Fibroblast of lung (primary cell): ENCODE results near the gene DLG5. TPM values are rescaled to one million over a fixed set of nuclear protein-coding genes. Genes with fewer than 3 reads are reported as not detected.

Experiments used
- DNase-seq, 2 donors: peaks; one replicate each; pipeline versions ENCODE4 v3.0.0 to v3.0.0-alpha.2; 2010; ENCODE audit warnings: low read depth in 2 of 2
- H2AFZ ChIP-seq: 2 replicates; pipeline ENCODE4 v1.5.1; 2012; ENCODE audit warnings: low read length, control low read depth, inconsistent platforms
- H3K27ac ChIP-seq: 2 replicates; pipeline ENCODE4 v1.5.1; 2011; ENCODE audit warnings: low read length, control low read depth; ENCODE audit not compliant: insufficient read depth
- H3K27me3 ChIP-seq: 2 replicates; pipeline ENCODE4 v1.5.1; 2011; ENCODE audit warnings: mild to moderate bottlenecking, low read length; ENCODE audit not compliant: control insufficient read depth, insufficient read depth
- H3K36me3 ChIP-seq: 2 replicates; pipeline ENCODE4 v1.5.1; 2011; ENCODE audit warnings: low read length; ENCODE audit not compliant: control insufficient read depth, insufficient read depth
- H3K4me1 ChIP-seq: 2 replicates; pipeline ENCODE4 v1.5.1; 2011; ENCODE audit warnings: low read length; ENCODE audit not compliant: control insufficient read depth, insufficient read depth; ENCODE audit errors: extremely low read depth
- H3K4me2 ChIP-seq: 2 replicates; pipeline ENCODE4 v1.5.1; 2011; ENCODE audit warnings: low read length, control low read depth; ENCODE audit not compliant: insufficient read depth; ENCODE audit errors: extremely low read depth
- H3K4me3 ChIP-seq, 4 experiments: fragments of 200-600 bp in 1 of 4; sonication (generic) in 1 of 4; replicated peaks in 1 of 4; 2 replicates each; pipeline ENCODE4 v1.5.1; 2011 to 2016; ENCODE audit warnings: low read length in 4 of 4, low read depth in 3 of 4, mild to moderate bottlenecking in 3 of 4, control low read depth in 2 of 4, inconsistent platforms in 1 of 4, mixed read lengths in 1 of 4; ENCODE audit not compliant: insufficient read depth in 1 of 4; ENCODE audit errors: control extremely low read depth in 1 of 4
- H3K79me2 ChIP-seq: 2 replicates; pipeline ENCODE4 v1.5.1; 2012; ENCODE audit warnings: mild to moderate bottlenecking, low read length, inconsistent platforms; ENCODE audit not compliant: control insufficient read depth, insufficient read depth
- H3K9ac ChIP-seq: 2 replicates; pipeline ENCODE4 v1.5.1; 2011; ENCODE audit warnings: mild to moderate bottlenecking, low read length, control low read depth; ENCODE audit not compliant: insufficient read depth
- H3K9me3 ChIP-seq: 2 replicates; pipeline ENCODE4 v1.5.1; 2012; ENCODE audit warnings: low read depth, low read length; ENCODE audit not compliant: control insufficient read depth, insufficient read depth
- H4K20me1 ChIP-seq: 2 replicates; pipeline ENCODE4 v1.5.1; 2011; ENCODE audit warnings: low read length; ENCODE audit not compliant: control insufficient read depth, insufficient read depth; ENCODE audit errors: extremely low read depth
- CTCF ChIP-seq, 2 donors: IDR thresholded peaks in 1 of 2; conservative IDR thresholded peaks in 1 of 2; 1 replicate in 1 of 2; 2 replicates in 1 of 2; pipeline ENCODE4 v1.5.1; 2011 to 2012; ENCODE audit warnings: low read length in 2 of 2, control low read depth in 1 of 2, inconsistent platforms in 1 of 2, low read depth in 1 of 2, mild to moderate bottlenecking in 1 of 2
- EZH2 ChIP-seq: IDR thresholded peaks from 2 replicates; pipeline ENCODE4 v1.5.1; 2012; ENCODE audit warnings: low read length, control low read depth, mild to moderate bottlenecking; ENCODE audit errors: missing control alignments
- polyA plus RNA-seq, 2 donors: library from polyadenylated mRNA; depleted of rRNA in 1 of 2; stranded (reverse) in 1 of 2; unstranded in 1 of 2; fragments of >200 nt; gene quantifications; 2 replicates each; pipeline ENCODE4 v1.2.1, GENCODE V29; 2011 to 2012; ENCODE audit warnings: missing spikeins in 1 of 2
- total RNA-seq: library from RNA; depleted of rRNA; stranded (reverse); fragments of >200 nt; gene quantifications from 2 replicates; pipeline ENCODE4 v1.2.1, GENCODE V29; 2014

Gene DLG5
- total and polyA plus RNA-seq, 2 donors (not counting 1 experiment from before 2014, with no cell fraction given) = 15.3 to 40.8 TPM

GRCh38 chr10:77833225-77833624, 93.3 kb downstream of the DLG5 start:
- H3K27ac ChIP-seq = no peak overlapping the region
- peaks cover 6% of the 10 kb centered on the region for H3K4me1 ChIP-seq
- TF ChIP-seq EZH2 (no peak), CTCF (conservative IDR thresholded peaks at IDR 0.05 in 1 of 2, IDR thresholded peaks at IDR 0.05 in 1 of 2; ENCODE audit: low read depth in 1 of 2, low read length in 2 of 2) (no peak)
- no peaks in the 10 kb centered on the region for H3K27me3 ChIP-seq
- no peak overlapping the region for H3K9ac ChIP-seq
- H4K20me1 ChIP-seq = no peaks in the 10 kb centered on the region
- no peak overlapping the region for H2AFZ ChIP-seq
- no peak overlapping the region for H3K4me2 ChIP-seq
- no peak overlapping the region for H3K4me3 ChIP-seq
- no peaks in the 10 kb centered on the region for H3K79me2 ChIP-seq
- H3K36me3 ChIP-seq = peaks cover 22% of the 10 kb centered on the region
- H3K9me3 ChIP-seq = no peaks in the 10 kb centered on the region
- DNase-seq = no peak

- H3K27ac ChIP-seq = no peak overlapping the region
- no peaks in the 10 kb centered on the region for H3K9me3 ChIP-seq
- H4K20me1 ChIP-seq = no peaks in the 10 kb centered on the region
- peaks cover 6% of the 10 kb centered on the region for H3K4me1 ChIP-seq
- H3K4me2 ChIP-seq = no peak overlapping the region
- no peak for TF ChIP-seq EZH2
- no peaks in the 10 kb centered on the region for H3K27me3 ChIP-seq
- H3K4me3 ChIP-seq = no peak overlapping the region
- no peak overlapping the region for H3K9ac ChIP-seq
- H2AFZ ChIP-seq = no peak overlapping the region
- DNase-seq = no peak
- H3K79me2 ChIP-seq = no peaks in the 10 kb centered on the region
- H3K36me3 ChIP-seq = peaks cover 22% of the 10 kb centered on the region
These were observed 94.3 kb downstream of the DLG5 start for GRCh38 chr10:77832238-77832637.

- H3K9me3 ChIP-seq = no peaks in the 10 kb centered on the region
- TF ChIP-seq EZH2 (no peak), CTCF (conservative IDR thresholded peaks at IDR 0.05 in 1 of 2, IDR thresholded peaks at IDR 0.05 in 1 of 2; ENCODE audit: low read depth in 1 of 2, low read length in 2 of 2) (no peak)
- H4K20me1 ChIP-seq = no peaks in the 10 kb centered on the region
- no peak overlapping the region for H3K9ac ChIP-seq
- no peaks in the 10 kb centered on the region for H3K79me2 ChIP-seq
- no peak overlapping the region for H2AFZ ChIP-seq
- no peak for DNase-seq
- peaks cover 19% of the 10 kb centered on the region for H3K36me3 ChIP-seq
- H3K4me3 ChIP-seq = no peak overlapping the region
- H3K4me1 ChIP-seq = no peaks in the 10 kb centered on the region
- no peaks in the 10 kb centered on the region for H3K27me3 ChIP-seq
- H3K27ac ChIP-seq = no peak overlapping the region
- H3K4me2 ChIP-seq = no peak overlapping the region
These were observed 97.2 kb downstream of the DLG5 start for GRCh38 chr10:77829356-77829755.
